ENCODE results near the gene STRN4.

STRN4 gene

DNA sequence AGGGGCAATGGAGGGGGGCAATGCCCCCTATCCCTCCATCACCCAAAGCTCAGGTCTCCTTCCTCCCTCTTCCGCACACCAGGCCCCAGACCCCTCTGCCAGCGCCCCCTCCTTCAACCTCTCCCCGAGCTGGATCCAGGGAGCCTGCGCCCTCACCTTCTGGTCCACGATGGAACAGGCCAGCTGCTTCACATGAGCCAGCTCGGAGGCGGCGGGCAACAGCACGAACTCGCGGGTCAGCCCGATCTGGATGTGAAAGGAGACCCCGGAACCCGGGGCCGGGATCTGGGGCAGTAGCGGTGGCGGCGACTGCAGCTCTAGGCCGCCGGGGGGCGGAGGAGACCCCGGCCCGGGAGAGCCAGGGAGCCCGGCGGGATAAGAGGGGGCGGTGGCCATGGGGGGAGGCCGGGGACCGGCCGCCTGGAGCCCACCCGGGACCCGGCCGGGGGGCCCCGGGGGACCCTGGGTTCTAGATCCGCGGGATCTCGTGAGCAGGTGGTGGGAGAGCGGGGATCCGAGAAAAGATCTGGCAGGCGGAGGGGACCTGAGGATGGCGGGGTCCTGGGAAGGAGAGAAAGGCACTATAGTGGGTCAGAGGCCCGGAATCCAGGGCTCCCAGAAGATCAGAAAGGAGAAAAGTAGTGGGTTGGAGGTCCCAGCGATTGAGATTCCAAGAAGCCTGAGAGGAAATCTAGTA, 30.1 kb downstream of the STRN4 start:
- TF ChIP-seq, protein P1, sequence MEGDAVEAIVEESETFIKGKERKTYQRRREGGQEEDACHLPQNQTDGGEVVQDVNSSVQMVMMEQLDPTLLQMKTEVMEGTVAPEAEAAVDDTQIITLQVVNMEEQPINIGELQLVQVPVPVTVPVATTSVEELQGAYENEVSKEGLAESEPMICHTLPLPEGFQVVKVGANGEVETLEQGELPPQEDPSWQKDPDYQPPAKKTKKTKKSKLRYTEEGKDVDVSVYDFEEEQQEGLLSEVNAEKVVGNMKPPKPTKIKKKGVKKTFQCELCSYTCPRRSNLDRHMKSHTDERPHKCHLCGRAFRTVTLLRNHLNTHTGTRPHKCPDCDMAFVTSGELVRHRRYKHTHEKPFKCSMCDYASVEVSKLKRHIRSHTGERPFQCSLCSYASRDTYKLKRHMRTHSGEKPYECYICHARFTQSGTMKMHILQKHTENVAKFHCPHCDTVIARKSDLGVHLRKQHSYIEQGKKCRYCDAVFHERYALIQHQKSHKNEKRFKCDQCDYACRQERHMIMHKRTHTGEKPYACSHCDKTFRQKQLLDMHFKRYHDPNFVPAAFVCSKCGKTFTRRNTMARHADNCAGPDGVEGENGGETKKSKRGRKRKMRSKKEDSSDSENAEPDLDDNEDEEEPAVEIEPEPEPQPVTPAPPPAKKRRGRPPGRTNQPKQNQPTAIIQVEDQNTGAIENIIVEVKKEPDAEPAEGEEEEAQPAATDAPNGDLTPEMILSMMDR (conservative IDR thresholded peaks at IDR 0.05), result peak; percentile 40
- peak overlapping the region; percentile 95 for H3K27ac ChIP-seq

DNA sequence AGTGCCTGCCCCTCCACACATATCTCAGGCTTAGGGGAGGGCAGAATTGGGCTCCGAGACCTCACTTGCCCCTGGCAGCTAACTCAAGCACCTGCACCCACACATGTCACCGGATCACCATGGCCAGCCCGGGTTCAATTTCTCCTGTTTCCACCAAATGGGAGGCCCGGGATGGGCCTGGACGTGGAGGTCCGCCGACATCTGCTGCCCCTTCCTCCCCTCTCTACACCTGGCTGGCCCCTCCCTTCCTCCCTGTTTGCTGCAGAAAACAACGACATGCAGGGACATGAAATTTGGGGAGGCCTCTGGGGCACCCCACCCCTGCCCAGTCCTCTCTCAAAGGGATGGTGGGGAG, 30.7 kb downstream of the STRN4 start:
- TF ChIP-seq, protein P1 (conservative IDR thresholded peaks at IDR 0.05), result no peak
- H3K27ac ChIP-seq, result peak overlapping the region; percentile 95

DNA sequence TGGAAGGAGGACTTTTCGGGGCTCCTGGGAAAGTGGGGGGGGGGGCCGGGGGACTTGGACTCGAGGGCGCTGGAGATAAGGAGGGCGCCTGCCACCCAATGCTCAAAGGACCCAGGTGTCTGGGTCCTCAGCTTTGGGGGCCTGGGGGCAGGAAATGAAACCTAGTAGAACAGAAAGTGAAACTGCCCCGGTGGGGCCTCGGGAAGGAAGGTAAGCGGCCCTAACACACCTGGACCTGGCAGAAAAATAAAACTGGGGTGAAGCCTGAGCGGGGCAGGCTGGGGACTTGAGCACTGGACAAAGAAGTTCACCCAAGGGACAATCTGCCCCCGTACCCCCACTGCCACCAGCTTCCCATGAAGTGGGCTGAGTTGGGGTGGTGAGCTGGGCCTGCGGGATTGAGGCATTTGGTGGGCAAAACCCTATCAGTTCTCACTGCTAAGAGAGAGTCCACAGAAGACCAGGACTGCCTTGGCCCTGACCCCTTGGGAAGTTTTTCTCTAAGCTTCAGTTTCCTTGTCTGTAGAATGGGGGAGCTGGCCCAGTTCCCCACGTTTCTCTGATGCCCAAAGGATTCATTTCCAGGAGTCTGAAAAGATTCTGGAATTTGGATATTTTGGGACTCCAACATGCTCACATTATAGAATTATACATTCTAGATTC, 31.7 kb downstream of the STRN4 start:
- TF ChIP-seq, protein P1 (conservative IDR thresholded peaks at IDR 0.05), result no peak
- H3K27ac ChIP-seq, result peak overlapping the region; percentile 95

- peak overlapping the region; percentile 95 for H3K27ac ChIP-seq
- TF ChIP-seq, protein P1 (conservative IDR thresholded peaks at IDR 0.05), result no peak
Measured at GRCh38 chr19:46713781-46714443, 32.3 kb downstream of the STRN4 start.

DNA sequence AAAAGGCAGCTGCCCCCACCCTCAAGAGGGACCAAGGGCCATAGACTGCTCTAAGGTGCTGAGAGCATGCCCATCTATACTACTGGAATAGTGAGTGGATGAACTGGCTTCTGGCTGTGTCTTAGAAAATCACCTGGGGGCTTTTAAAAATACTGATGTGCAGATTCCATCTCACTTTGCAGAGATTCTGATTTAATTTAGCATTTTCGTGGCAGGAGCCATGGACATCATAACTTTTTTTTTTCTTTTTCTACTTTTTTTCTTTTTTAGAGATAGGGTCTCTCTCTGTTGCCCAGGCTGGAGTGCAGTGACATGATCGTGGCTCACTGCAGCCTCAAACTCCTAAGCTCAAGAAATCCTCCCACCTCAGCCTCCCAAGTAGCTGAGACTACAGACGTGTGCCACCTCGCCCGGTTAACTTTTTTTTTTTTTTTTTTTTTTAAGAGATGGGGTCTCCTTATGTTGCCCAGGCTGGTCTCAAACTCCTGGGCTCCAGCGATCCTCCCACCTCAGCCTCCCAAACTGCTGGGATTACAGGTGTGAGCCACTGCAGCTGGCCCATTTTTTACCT, 33.4 kb downstream of the STRN4 start:
- peak overlapping the region; percentile 95 for H3K27ac ChIP-seq

DNA sequence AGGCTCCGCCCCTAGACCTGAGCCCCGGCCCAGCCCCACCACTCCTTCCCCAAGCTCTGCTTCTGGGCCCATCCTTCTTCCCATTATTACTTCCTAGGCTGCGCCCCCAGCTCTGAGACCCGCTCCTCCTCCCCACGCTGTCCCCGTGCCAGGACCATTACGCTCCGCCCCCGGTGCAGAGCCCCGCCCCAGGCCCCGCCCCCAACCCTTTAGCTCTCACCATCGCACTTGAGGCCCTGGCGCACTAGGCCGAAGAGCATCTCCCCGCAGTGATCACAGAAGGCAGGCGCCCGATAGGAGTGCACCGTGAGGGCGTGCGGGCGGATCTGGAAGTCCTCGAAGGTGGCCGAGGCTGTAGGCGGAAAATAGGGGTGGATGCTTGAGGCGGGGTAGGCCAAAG, 35.6 kb downstream of the STRN4 start:
- TF ChIP-seq, protein P1 (conservative IDR thresholded peaks at IDR 0.05), result no peak
- H3K27ac ChIP-seq, result no peak overlapping the region

DNA sequence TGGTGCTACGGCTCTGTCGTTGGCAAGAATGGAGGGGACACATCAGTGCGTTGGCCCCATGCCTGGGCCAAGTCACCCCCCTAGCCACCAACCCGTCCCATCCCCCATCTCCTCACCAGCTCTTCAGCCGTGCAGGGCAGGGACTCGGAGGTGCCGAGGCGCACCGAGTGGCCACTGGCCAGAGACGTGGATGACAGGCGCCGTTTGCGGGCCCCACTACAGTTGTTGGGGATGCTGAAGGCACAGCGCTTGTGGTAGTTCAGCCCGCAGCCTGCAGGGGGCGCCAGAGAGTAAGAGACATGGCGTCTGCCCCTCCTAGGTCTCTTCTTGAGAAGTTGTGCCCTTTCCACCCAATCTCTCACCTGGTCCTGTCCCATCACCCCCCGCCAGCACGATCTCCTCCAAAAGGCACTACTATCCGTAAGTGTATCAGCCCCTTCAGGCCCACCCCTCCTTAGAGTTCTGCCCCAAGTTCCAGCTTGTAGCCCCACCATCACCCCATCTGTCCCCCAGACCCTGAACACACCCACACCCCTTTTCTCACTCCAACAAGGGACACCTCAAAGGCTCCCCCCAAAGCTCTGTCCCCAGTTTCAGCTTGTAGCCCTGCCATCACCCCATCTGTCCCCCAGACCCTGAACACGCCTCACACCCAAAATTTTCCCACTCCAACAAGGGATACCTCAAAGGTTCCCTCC, 41.7 kb downstream of the STRN4 start:
- no peak overlapping the region for H3K27ac ChIP-seq
- TF ChIP-seq, protein P1 (conservative IDR thresholded peaks at IDR 0.05), result peak; percentile 67
